MCF 10A (cell line): ENCODE results near the gene C1QL3. TPM values are rescaled to one million over a fixed set of nuclear protein-coding genes. Genes with fewer than 3 reads are reported as not detected.

Source experiments
- BruUV-seq: library from RNA; stranded (reverse); fragments of 400-500 nt; replicated peaks from 2 replicates; lab custom pipeline; 2021; lab: Mats Ljungman, UMichigan
- CTCF ChIA-PET: fragments of 300-600 bp; sonication (Branson Sonifier 250); formaldehyde crosslinking; extraction: SDS; loops from one replicate; lab custom pipeline; 2021; ENCODE audit warnings: antibody characterized with exemption, inconsistent platforms; lab: Yijun Ruan, JAX
- POLR2A ChIA-PET: fragments of 300-600, 350-650 bp; sonication (Branson Sonifier 250); formaldehyde crosslinking; extraction: SDS; loops from one replicate; lab custom pipeline; 2020; ENCODE audit warnings: antibody characterized with exemption, inconsistent platforms; lab: Yijun Ruan, JAX
- DNase-seq: peaks from one replicate; pipeline ENCODE4 v3.0.0-alpha.2; 2018; ENCODE audit not compliant: unreplicated experiment
- H3K27ac Mint-ChIP-seq: one replicate; pipeline ENCODE4 v1.8.0; 2022; ENCODE audit warnings: mild to moderate bottlenecking, low read depth, mixed read lengths; ENCODE audit not compliant: unreplicated experiment
- H3K27me3 Mint-ChIP-seq: one replicate; pipeline ENCODE4 v1.8.0; 2022; ENCODE audit warnings: mixed read lengths; ENCODE audit not compliant: insufficient read depth, unreplicated experiment
- H3K36me3 Mint-ChIP-seq: one replicate; pipeline ENCODE4 v1.8.0; 2022; ENCODE audit warnings: mild to moderate bottlenecking, moderate library complexity, mixed read lengths; ENCODE audit not compliant: insufficient read depth, unreplicated experiment
- H3K4me1 Mint-ChIP-seq: one replicate; pipeline ENCODE4 v1.8.0; 2022; ENCODE audit warnings: mixed read lengths; ENCODE audit not compliant: insufficient read depth, unreplicated experiment
- H3K4me3 Mint-ChIP-seq: one replicate; pipeline ENCODE4 v1.8.0; 2022; ENCODE audit warnings: mild to moderate bottlenecking, moderate library complexity, mixed read lengths; ENCODE audit not compliant: unreplicated experiment
- H3K9me3 Mint-ChIP-seq: one replicate; pipeline ENCODE4 v1.8.0; 2022; ENCODE audit warnings: mixed read lengths; ENCODE audit not compliant: unreplicated experiment
- intact Hi-C: fragments of 100-400 bp; cut with micrococcal nuclease; formaldehyde crosslinking; loops from 2 replicates; pipeline ENCODE4 v1.14.1; 2022
- total RNA-seq: library from RNA; stranded (reverse); gene quantifications from 2 replicates; pipeline ENCODE4 v1.2.3, GENCODE V29; 2022
- TF ChIP-seq, protein P1 (sequence below): fragments of 200-600 bp; IDR thresholded peaks from one replicate; pipeline ENCODE4 v1.8.0; 2022; ENCODE audit warnings: antibody characterized with exemption, mild to moderate bottlenecking; ENCODE audit not compliant: unreplicated experiment

The C1QL3 gene
- total RNA-seq, 1 experiment from 2014 or later: not detected

DNA sequence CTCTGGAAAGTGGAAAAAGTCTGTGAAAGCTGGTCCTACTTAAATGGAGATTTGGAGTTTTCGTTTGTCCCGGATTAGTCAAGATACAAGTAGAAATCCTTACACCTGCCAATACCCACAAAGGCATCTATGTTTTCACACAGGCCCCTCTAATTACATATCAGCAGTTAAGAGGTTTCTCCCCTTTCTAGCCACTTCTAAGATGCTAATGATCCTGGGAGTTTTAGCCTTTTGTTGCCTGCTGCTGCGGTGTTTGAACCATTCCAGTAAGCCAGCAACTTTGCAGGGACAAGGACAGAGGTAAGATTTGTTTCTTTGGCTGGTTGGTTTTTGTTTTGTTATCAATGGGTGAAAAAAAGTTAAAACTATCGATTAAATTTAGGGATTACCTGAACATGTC, 5.8 kb upstream of the C1QL3 start:
- TF ChIP-seq, protein P1, sequence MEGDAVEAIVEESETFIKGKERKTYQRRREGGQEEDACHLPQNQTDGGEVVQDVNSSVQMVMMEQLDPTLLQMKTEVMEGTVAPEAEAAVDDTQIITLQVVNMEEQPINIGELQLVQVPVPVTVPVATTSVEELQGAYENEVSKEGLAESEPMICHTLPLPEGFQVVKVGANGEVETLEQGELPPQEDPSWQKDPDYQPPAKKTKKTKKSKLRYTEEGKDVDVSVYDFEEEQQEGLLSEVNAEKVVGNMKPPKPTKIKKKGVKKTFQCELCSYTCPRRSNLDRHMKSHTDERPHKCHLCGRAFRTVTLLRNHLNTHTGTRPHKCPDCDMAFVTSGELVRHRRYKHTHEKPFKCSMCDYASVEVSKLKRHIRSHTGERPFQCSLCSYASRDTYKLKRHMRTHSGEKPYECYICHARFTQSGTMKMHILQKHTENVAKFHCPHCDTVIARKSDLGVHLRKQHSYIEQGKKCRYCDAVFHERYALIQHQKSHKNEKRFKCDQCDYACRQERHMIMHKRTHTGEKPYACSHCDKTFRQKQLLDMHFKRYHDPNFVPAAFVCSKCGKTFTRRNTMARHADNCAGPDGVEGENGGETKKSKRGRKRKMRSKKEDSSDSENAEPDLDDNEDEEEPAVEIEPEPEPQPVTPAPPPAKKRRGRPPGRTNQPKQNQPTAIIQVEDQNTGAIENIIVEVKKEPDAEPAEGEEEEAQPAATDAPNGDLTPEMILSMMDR: no peak
- Mint-ChIP-seq H3K36me3 (peaks cover 8% of the 10 kb centered on the region), H3K4me3 (no peak overlapping the region), H3K9me3 (no peaks in the 10 kb centered on the region), H3K4me1 (peaks cover 5% of the 10 kb centered on the region), H3K27ac (no peak overlapping the region), H3K27me3 (no peaks in the 10 kb centered on the region)
- BruUV-seq: no TSS peak
- ChIA-PET CTCF (interaction anchor here (0.6 to 0.7 kb wide), 3 partner anchors 625 to 1399 kb away, joined by 3 read pairs; no protein-coding TSS in a partner anchor), POLR2A (no interaction called here)
- intact Hi-C loops: no loop called here
- no peak for DNase-seq

DNA sequence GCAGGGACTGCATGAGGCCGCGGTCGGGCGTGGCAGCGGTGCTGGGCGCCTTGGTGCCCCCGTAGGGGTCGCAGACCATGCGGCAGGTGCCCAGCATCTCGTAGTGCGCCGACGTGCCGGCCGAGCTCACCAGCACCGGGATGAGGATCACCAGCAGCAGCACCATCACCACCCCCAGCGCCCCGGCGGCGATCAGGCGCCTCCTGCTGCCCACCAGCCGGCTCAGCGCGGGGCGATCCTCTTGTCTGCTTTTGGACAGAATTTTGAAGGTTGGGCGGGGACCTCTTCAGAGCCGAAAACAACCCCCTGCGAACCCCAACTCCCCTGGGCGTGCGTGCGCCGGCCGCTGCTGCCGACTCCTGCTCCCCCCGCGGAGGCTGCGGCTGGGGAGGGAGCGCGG, 779 bp downstream of the C1QL3 start:
- H3K9me3 Mint-ChIP-seq: no peaks in the 10 kb centered on the region
- ChIA-PET CTCF (no interaction called here), POLR2A (no interaction called here)
- no peak overlapping the region for H3K4me3 Mint-ChIP-seq
- BruUV-seq: no TSS peak
- H3K4me1 Mint-ChIP-seq: no peaks in the 10 kb centered on the region
- H3K36me3 Mint-ChIP-seq: peaks cover 19% of the 10 kb centered on the region
- no peak overlapping the region for H3K27ac Mint-ChIP-seq
- H3K27me3 Mint-ChIP-seq: no peaks in the 10 kb centered on the region
- DNase-seq: no peak
- TF ChIP-seq, protein P1: no peak
- intact Hi-C loops: no loop called here

DNA sequence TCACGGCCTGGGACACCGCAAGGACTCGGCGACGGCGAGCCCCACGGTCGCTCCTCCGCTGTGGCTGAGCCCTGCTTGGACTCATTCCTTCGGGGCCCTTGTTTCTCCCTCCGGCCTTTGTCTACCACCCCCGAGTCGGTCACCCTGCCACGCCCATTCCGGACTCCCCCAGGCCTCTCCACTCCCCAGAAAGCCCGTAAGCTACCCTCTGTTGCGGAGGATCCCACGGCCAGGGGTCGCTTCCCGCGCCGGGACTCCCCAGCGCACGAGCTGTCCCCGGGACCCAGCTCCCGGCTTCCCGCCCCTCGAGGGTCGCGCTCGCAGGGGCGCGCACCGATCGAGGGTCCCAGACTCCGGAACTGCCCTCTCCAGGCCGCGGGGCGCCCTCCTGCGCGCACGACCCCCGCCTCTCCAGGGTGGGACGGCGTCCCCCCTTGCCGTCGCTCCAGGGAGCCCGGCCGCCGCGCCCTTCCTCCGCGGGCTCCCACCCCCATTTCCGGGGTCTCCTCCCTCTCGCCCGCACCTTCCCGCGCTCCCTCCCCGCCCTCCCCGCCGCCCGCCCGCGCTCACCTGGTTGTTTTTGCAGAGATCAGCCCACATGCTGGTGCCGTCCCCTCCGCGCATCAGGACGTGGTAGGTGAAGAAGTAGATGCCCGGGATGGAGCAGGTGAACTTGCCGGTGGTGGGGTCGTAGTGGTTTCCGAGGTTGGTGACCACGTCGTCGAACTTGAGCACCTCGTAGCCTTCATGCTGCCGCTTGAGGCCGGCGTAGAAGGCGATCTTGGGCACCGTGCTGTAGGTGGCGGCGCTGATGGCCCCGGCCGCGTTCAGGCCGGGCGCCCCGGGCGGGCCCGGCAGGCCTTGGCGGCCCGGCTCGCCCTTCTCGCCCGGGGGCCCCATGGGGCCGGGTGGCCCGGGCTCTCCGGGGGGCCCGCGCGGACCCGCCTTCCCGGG, 1.5 kb downstream of the C1QL3 start:
- no peak overlapping the region for H3K27ac Mint-ChIP-seq
- CTCF ChIA-PET: interaction anchor here (0.6 kb wide), 1 partner anchor 22 kb away, joined by 4 read pairs; no protein-coding TSS in a partner anchor
- no TSS peak for BruUV-seq

More for the DNA sequence above, 1.5 kb downstream of the C1QL3 start:
- POLR2A ChIA-PET: no interaction called here
- no peaks in the 10 kb centered on the region for H3K9me3 Mint-ChIP-seq
- TF ChIP-seq, protein P1: no peak
- DNase-seq: no peak
- intact Hi-C loops: no loop called here
- no peak overlapping the region for H3K4me3 Mint-ChIP-seq
- no peaks in the 10 kb centered on the region for H3K27me3 Mint-ChIP-seq
- H3K36me3 Mint-ChIP-seq: peaks cover 19% of the 10 kb centered on the region
- no peaks in the 10 kb centered on the region for H3K4me1 Mint-ChIP-seq
